ENCODE results near the gene VAPB.

Gene VAPB

GRCh38 chr20:58390659-58391035, 1.6 kb downstream of the VAPB start:
- TF ChIP-seq CTCF (conservative IDR thresholded peaks at IDR 0.05) (no peak), ZFX (IDR thresholded peaks at IDR 0.05) (no peak)
- H3K27ac ChIP-seq = no peak overlapping the region

GRCh38 chr20:58392286-58392685, 3.3 kb downstream of the VAPB start:
- no peak overlapping the region for H3K27ac ChIP-seq
- no peak for TF ChIP-seq CTCF (conservative IDR thresholded peaks at IDR 0.05)
- TF ChIP-seq ZFX (IDR thresholded peaks at IDR 0.05) = no peak

- no peak for TF ChIP-seq CTCF (conservative IDR thresholded peaks at IDR 0.05)
- TF ChIP-seq ZFX (IDR thresholded peaks at IDR 0.05) = no peak
Observed at GRCh38 chr20:58393299-58393698, 4.3 kb downstream of the VAPB start.

GRCh38 chr20:58394801-58395200, 5.8 kb downstream of the VAPB start:
- H3K27ac ChIP-seq = no peak overlapping the region
- no peak for TF ChIP-seq CTCF (conservative IDR thresholded peaks at IDR 0.05)
- no peak for TF ChIP-seq ZFX (IDR thresholded peaks at IDR 0.05)

More at GRCh38 chr20:58393299-58393698, 4.3 kb downstream of the VAPB start:
- H3K27ac ChIP-seq = no peak overlapping the region

- no peak overlapping the region for H3K27ac ChIP-seq
- TF ChIP-seq ZFX (IDR thresholded peaks at IDR 0.05) (no peak), CTCF (conservative IDR thresholded peaks at IDR 0.05) (no peak)
Observed at GRCh38 chr20:58395604-58396003, 6.6 kb downstream of the VAPB start.

GRCh38 chr20:58397429-58397828, 8.4 kb downstream of the VAPB start:
- TF ChIP-seq CTCF (conservative IDR thresholded peaks at IDR 0.05) = no peak
- no peak for TF ChIP-seq ZFX (IDR thresholded peaks at IDR 0.05)
- no peak overlapping the region for H3K27ac ChIP-seq

GRCh38 chr20:58398254-58398653, 9.2 kb downstream of the VAPB start:
- no peak overlapping the region for H3K27ac ChIP-seq
- no peak for TF ChIP-seq CTCF (conservative IDR thresholded peaks at IDR 0.05)
- no peak for TF ChIP-seq ZFX (IDR thresholded peaks at IDR 0.05)

Data from C4-2B (cell line).